Activated naive CD8-positive, alpha-beta T cell treated with anti-CD3 and anti-CD28 coated beads, Interleukin-2, amount 10 ng/mL, durations not matched to agents 7 days and 5 days (primary cell): ENCODE measurements around the gene PODNL1. TPM values are rescaled to one million over a fixed set of nuclear protein-coding genes. Genes with fewer than 3 reads are reported as not detected.

Experiments
- ATAC-seq: fragments of 150-1000 bp; cut with Tn5 transposase; one replicate; pipeline ENCODE4 v1.10.0; 2021; ENCODE audit warnings: low read depth, moderate library complexity
- POLR2A ChIA-PET: fragments of 350-600 bp; sonication (Branson Sonifier 250); formaldehyde crosslinking; loops from one replicate; lab custom pipeline; 2021; ENCODE audit warnings: antibody characterized with exemption; lab: Charles Lee
- DNase-seq: peaks from one replicate; pipeline ENCODE4 v3.0.0; 2021
- H3K27ac Mint-ChIP-seq: one replicate; pipeline ENCODE4 v1.8.0; 2022; ENCODE audit warnings: mild to moderate bottlenecking, mixed read lengths
- H3K27me3 Mint-ChIP-seq: one replicate; pipeline ENCODE4 v1.8.0; 2022; ENCODE audit warnings: mild to moderate bottlenecking, moderate library complexity, mixed read lengths
- H3K36me3 Mint-ChIP-seq: one replicate; pipeline ENCODE4 v1.8.0; 2021; ENCODE audit warnings: mild to moderate bottlenecking, mixed read lengths
- H3K4me1 Mint-ChIP-seq: one replicate; pipeline ENCODE4 v1.8.0; 2021; ENCODE audit warnings: mixed read lengths
- H3K4me3 Mint-ChIP-seq: one replicate; pipeline ENCODE4 v1.8.0; 2022; ENCODE audit warnings: mild to moderate bottlenecking, moderate library complexity, mixed read lengths
- H3K9me3 Mint-ChIP-seq: one replicate; pipeline ENCODE4 v1.8.0; 2021; ENCODE audit warnings: mixed read lengths
- total RNA-seq, 2 experiments: library from RNA; stranded (reverse); gene quantifications; one replicate each; pipeline ENCODE4 v1.2.3, GENCODE V29; 2021

The PODNL1 gene
- total RNA-seq, 2 experiments from 2014 or later = 1.2 to 1.4 TPM

DNA sequence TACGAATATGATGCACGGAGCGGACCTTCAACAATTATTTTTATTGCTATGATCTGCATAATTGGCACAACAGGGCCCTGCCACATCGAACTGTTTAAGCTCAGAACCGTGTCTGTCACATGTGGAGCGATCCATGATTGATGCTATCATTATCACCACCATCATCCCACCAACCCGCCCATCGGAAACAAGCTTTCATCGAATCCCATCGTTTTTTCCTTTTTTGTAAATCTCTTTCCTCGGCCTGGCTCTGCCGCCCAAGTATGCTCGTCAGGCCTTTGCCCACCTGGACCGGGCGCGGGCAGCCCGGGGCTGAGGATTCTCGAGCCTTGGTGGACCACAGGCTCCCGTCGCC is 13.6 kb upstream of the PODNL1 start:
- Mint-ChIP-seq H3K4me3 (peak overlapping the region; percentile 99), H3K27me3 (no peaks in the 10 kb centered on the region), H3K36me3 (peaks cover 2% of the 10 kb centered on the region), H3K4me1 (peaks cover 12% of the 10 kb centered on the region), H3K27ac (peak overlapping the region; percentile 93), H3K9me3 (no peaks in the 10 kb centered on the region)
- POLR2A ChIA-PET = interaction anchor here (0.6 to 3.1 kb wide), 14 partner anchors 10 to 122 kb away, joined by 3 to 30 read pairs (median 5); partner anchors contain the start of genes BRME1, CC2D1A, IL27RA and RFX1
- DNase-seq (no peak), ATAC-seq (peak; percentile 7)

DNA sequence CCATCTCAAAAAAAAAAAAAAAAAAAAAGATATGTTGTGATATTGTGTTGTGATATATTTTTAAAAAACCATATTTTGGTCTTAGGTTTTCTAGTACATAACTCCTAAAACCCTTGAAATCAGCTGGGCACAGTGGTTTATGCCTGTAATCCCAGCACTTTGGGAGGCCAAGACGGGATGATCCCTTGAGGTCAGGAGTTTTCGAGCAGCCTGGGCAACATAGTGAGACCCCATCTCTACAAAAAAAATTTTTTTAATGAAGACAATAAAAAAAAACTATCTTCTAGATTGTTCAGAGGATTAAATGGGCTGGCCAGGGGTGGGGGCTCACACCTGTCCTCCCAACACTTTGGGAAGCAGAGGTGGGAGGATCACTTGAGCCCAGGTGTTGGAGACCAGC is 12.8 kb upstream of the PODNL1 start:
- POLR2A ChIA-PET = interaction anchor here (0.8 to 2.6 kb wide), 5 partner anchors 10 to 80 kb away, joined by 3 to 30 read pairs (median 7); partner anchors contain the start of genes BRME1, CC2D1A, IL27RA and RFX1
- Mint-ChIP-seq H3K4me1 (peaks cover 12% of the 10 kb centered on the region), H3K27ac (no peak overlapping the region), H3K9me3 (no peaks in the 10 kb centered on the region), H3K36me3 (peaks cover 2% of the 10 kb centered on the region), H3K4me3 (no peak overlapping the region), H3K27me3 (no peaks in the 10 kb centered on the region)
- DNase-seq (no peak), ATAC-seq (no peak)

DNA sequence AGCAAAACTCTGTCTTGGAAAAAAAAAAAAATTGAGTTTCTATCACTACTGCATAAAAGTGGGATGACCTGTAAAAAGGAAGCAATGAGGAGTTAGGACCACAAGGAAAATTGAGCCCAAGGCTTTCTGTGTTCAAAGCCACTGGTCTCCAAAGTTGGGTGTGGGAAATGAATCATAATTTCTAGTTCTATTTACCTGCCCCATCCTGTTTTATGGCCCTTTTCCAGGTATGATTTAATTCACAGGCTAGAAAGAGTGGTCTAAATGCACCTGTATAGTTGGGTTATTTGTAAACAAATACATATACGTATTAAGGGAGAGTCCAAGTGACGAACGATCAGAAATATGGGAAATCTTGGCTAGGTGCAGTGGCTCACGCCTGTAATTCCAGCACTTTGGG is 8.2 kb upstream of the PODNL1 start:
- POLR2A ChIA-PET = no interaction called here
- Mint-ChIP-seq H3K4me1 (no peaks in the 10 kb centered on the region), H3K9me3 (no peaks in the 10 kb centered on the region), H3K4me3 (no peak overlapping the region), H3K36me3 (no peaks in the 10 kb centered on the region), H3K27me3 (no peaks in the 10 kb centered on the region), H3K27ac (no peak overlapping the region)
- DNase-seq = no peak
- ATAC-seq = no peak

- DNase-seq (no peak), ATAC-seq (peak; percentile 30)
- POLR2A ChIA-PET = no interaction called here
- peaks cover 2% of the 10 kb centered on the region for H3K36me3 Mint-ChIP-seq
- H3K27ac Mint-ChIP-seq = no peak overlapping the region
- no peaks in the 10 kb centered on the region for H3K4me1 Mint-ChIP-seq
- H3K9me3 Mint-ChIP-seq = no peaks in the 10 kb centered on the region
- H3K27me3 Mint-ChIP-seq = peaks cover 11% of the 10 kb centered on the region
- H3K4me3 Mint-ChIP-seq = no peak overlapping the region
Observed at GRCh38 chr19:13942023-13942684, 3.9 kb upstream of the PODNL1 start.

GRCh38 chr19:13937479-13938300 is 527 bp downstream of the PODNL1 start:
- no peak overlapping the region for H3K27ac Mint-ChIP-seq
- DNase-seq (no peak), ATAC-seq (no peak)
- H3K27me3 Mint-ChIP-seq = peaks cover 11% of the 10 kb centered on the region
- H3K9me3 Mint-ChIP-seq = no peaks in the 10 kb centered on the region
- H3K4me1 Mint-ChIP-seq = peaks cover 3% of the 10 kb centered on the region
- peaks cover 2% of the 10 kb centered on the region for H3K36me3 Mint-ChIP-seq
- POLR2A ChIA-PET = interaction anchor here (0.8 kb wide), 1 partner anchor 69 kb away, joined by 3 read pairs; no protein-coding TSS in a partner anchor
- H3K4me3 Mint-ChIP-seq = no peak overlapping the region

GRCh38 chr19:13935765-13936510 is 2.3 kb downstream of the PODNL1 start:
- POLR2A ChIA-PET = interaction anchor here (0.6 kb wide), 1 partner anchor 54 kb away, joined by 4 read pairs; no protein-coding TSS in a partner anchor

DNA sequence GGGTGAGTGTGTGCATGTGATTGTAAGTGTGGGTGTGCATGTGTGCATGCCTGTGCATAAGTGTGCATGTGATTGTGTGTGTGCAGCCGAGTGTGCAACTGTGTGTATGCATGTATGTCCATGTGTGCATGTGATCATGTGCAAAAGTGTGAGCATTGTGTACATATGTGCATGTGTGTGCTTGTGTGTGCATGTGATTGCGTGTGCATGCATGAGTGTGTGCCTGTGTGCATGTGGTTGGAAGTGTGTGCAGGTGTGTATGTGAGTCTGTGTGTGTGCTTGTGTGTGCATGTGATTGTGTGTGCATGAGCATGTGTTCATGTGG is 3.5 kb downstream of the PODNL1 start:
- no peaks in the 10 kb centered on the region for H3K9me3 Mint-ChIP-seq
- POLR2A ChIA-PET = no interaction called here

More at GRCh38 chr19:13935765-13936510, 2.3 kb downstream of the PODNL1 start:
- Mint-ChIP-seq H3K9me3 (no peaks in the 10 kb centered on the region), H3K36me3 (peaks cover 2% of the 10 kb centered on the region), H3K27me3 (peaks cover 11% of the 10 kb centered on the region), H3K27ac (no peak overlapping the region), H3K4me3 (no peak overlapping the region), H3K4me1 (peaks cover 3% of the 10 kb centered on the region)
- DNase-seq (no peak), ATAC-seq (no peak)

GRCh38 chr19:13932911-13933393 is 5.3 kb downstream of the PODNL1 start:
- Mint-ChIP-seq H3K4me1 (peaks cover 3% of the 10 kb centered on the region), H3K36me3 (peaks cover 6% of the 10 kb centered on the region), H3K27ac (no peak overlapping the region), H3K27me3 (peaks cover 4% of the 10 kb centered on the region), H3K9me3 (no peaks in the 10 kb centered on the region), H3K4me3 (no peak overlapping the region)
- DNase-seq = no peak
- POLR2A ChIA-PET = interaction anchor here (0.6 to 1.4 kb wide), 3 partner anchors 30 to 491 kb away, joined by 3 to 4 read pairs (median 4); no protein-coding TSS in a partner anchor
- no peak for ATAC-seq

More for the DNA sequence above, 3.5 kb downstream of the PODNL1 start:
- no peak overlapping the region for H3K4me3 Mint-ChIP-seq
- H3K4me1 Mint-ChIP-seq = peaks cover 3% of the 10 kb centered on the region
- no peak overlapping the region for H3K27ac Mint-ChIP-seq
- peaks cover 11% of the 10 kb centered on the region for H3K27me3 Mint-ChIP-seq
- DNase-seq = no peak
- peaks cover 2% of the 10 kb centered on the region for H3K36me3 Mint-ChIP-seq
- ATAC-seq = no peak

GRCh38 chr19:13932149-13932637 is 6.0 kb downstream of the PODNL1 start:
- POLR2A ChIA-PET = interaction anchor here (0.6 kb wide), 3 partner anchors 29 to 491 kb away, joined by 3 to 4 read pairs (median 4); partner anchors contain the start of gene RFX1
- ATAC-seq = no peak

DNA sequence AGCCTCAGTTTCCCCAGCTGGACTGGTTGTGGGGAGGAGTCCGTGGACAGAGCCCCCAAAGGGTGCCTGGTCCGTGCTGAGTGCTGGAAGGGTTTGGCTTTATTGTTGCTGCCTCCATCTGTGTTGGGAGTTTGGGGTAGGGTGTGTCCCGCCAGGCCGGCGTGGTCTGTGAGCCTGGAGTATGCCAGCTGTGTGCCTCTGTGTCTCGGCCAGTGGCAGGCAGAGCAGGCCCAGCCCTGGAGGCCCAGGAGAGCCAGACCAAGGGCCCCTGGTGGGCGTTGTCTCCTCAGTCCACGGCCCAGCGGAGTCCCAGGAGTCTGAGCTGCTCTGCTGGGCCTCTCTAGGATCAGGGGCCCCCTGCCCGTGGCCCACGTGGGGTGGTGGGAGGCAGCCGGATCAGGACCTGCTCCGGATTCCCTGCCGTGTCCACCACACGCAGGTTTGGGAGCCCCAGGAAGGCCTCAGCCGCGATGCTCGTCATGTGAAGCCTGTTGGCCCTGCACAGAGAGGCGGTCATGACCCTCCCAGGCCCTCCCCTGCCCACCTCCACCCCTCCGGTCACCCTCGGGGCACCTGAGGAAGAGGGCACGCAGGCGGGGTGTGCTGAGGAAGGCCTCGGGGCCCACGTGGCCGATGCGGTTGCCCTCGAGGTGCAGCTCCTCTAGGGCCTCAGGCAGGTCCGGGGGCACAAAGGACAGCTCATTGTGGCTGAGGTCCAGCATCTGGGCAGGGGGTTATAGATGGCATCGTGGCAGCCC is 6.6 kb downstream of the PODNL1 start:
- POLR2A ChIA-PET = interaction anchor here (0.5 to 0.6 kb wide), 2 partner anchors 75 to 116 kb away, joined by 3 read pairs; partner anchors contain the start of gene RFX1
- no peak for ATAC-seq
- H3K27ac Mint-ChIP-seq = no peak overlapping the region
- peaks cover 3% of the 10 kb centered on the region for H3K4me1 Mint-ChIP-seq
- peaks cover 7% of the 10 kb centered on the region for H3K36me3 Mint-ChIP-seq
- no peak overlapping the region for H3K4me3 Mint-ChIP-seq
- no peaks in the 10 kb centered on the region for H3K9me3 Mint-ChIP-seq
- H3K27me3 Mint-ChIP-seq = no peaks in the 10 kb centered on the region
- no peak for DNase-seq

More at GRCh38 chr19:13932149-13932637, 6.0 kb downstream of the PODNL1 start:
- no peaks in the 10 kb centered on the region for H3K9me3 Mint-ChIP-seq
- H3K4me1 Mint-ChIP-seq = peaks cover 3% of the 10 kb centered on the region
- H3K27ac Mint-ChIP-seq = no peak overlapping the region
- no peak for DNase-seq
- H3K4me3 Mint-ChIP-seq = no peak overlapping the region
- no peaks in the 10 kb centered on the region for H3K27me3 Mint-ChIP-seq
- peaks cover 6% of the 10 kb centered on the region for H3K36me3 Mint-ChIP-seq

DNA sequence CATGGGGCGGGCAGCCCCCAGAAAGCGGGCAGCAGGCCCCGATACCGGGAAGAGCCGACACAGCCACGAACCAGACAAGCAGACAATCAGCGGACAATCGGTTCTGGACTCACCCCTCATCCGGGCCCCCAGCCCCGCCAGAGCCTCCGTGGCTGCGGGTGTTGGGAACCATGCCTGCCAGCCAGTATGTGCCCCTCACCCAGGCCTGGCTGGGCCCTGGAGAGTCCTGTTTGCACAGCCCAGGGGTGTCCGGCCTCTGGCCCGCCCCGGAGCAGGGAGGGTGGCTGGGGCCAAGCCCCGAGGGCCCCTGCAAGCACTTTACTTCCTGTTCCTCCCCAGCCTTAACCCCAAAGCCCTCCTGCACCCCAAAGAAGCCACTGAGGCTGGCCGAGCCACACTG is 7.8 kb downstream of the PODNL1 start:
- DNase-seq = no peak
- Mint-ChIP-seq H3K9me3 (no peaks in the 10 kb centered on the region), H3K4me3 (no peak overlapping the region), H3K36me3 (peaks cover 7% of the 10 kb centered on the region), H3K27ac (no peak overlapping the region), H3K27me3 (no peaks in the 10 kb centered on the region), H3K4me1 (peaks cover 2% of the 10 kb centered on the region)
- POLR2A ChIA-PET = no interaction called here
- ATAC-seq = no peak

- Mint-ChIP-seq H3K27me3 (no peaks in the 10 kb centered on the region), H3K36me3 (peaks cover 7% of the 10 kb centered on the region), H3K27ac (no peak overlapping the region), H3K4me3 (no peak overlapping the region), H3K9me3 (no peaks in the 10 kb centered on the region), H3K4me1 (peaks cover 2% of the 10 kb centered on the region)
- POLR2A ChIA-PET = no interaction called here
- DNase-seq (no peak), ATAC-seq (no peak)
Observed at GRCh38 chr19:13929956-13930355, 8.3 kb downstream of the PODNL1 start.
